SKM-1 (cell line): ENCODE results near the gene GPBP1L1.
"Not testable (repeated sequence)": the region's sequence is repeated elsewhere in the genome, so short reads cannot be mapped to it uniquely, and the experiment has no call there.

Experiments
- DNase-seq: peaks from one replicate; lab custom pipeline; 2025; ENCODE audit not compliant: unreplicated experiment; lab: John Stamatoyannopoulos, UW

GPBP1L1 gene

DNA sequence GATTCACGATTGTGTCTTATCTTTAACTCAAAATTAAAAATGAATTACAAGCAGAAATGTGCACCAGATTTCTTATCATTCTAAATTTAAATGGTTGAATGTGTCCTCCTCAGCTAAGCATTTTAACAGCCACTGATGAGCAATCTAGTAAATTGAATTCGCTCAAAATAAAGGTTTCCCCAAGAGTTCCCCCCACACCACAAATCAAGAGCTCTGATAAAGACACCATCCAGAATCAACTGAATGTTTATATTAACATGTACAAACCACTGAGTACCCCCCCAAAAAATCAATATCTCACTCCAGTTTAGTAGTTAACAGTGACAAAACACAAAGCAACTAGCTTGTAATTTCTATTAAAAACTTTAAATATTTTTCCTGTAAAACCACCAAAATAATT, 1.9 kb downstream of the GPBP1L1 start:
- DNase-seq: no peak

DNA sequence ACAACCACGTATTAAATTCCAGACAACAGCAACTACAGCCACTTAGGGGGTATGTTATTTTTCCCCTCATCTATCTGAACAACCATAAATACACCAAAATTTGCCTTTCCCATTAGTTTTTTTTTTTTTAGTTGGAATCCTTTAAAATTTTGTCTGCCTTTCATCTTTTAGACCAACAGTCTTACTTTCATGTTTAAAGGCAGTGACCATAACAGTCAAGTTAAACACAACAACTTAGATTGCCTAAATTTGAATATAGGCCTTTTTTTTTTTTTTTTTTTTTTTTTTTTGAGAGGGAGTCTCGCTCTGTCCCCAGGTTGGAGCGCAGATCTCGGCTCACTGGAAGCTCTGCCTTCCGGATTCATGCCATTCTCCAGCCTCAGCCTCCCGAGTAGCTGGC, 3.4 kb downstream of the GPBP1L1 start:
- no peak for DNase-seq

DNA sequence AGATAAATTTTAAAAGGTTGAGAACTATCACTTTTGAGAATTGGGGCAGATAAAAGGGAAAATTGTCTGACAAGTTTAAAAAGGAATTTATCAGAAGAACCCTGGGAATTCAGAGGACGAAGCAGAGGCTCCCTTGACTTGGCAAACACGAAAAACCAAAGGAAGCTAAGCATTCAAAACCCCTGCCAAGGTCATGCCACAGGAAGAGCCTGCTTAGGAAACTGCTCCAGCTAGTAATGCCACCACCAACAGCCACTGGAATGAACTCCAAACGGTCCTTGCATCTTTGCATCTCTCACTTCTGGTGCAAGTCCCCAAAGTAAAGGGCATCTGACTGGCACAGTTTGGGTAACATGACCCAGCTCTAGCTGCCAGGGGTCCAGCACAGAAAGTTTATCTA, 7.2 kb downstream of the GPBP1L1 start:
- DNase-seq: no peak

DNA sequence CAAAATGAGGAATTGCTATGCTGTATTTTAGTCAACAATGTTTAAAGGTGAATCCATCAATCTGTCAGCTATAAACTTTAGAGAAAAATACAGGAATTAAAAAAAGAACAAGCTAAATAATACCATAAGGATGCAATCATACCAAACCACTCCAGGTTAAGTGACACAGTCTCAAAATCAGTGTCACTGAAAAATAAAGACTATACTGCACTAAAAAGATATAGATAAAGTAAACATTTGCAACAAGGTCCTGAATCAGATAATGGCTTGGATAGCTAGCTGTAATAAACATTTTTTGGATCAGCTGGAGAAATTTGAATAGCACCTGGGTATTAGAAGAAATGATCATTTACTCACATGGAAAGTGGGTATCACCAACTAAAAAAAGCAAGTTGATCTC, 7.8 kb downstream of the GPBP1L1 start:
- DNase-seq: no peak

DNA sequence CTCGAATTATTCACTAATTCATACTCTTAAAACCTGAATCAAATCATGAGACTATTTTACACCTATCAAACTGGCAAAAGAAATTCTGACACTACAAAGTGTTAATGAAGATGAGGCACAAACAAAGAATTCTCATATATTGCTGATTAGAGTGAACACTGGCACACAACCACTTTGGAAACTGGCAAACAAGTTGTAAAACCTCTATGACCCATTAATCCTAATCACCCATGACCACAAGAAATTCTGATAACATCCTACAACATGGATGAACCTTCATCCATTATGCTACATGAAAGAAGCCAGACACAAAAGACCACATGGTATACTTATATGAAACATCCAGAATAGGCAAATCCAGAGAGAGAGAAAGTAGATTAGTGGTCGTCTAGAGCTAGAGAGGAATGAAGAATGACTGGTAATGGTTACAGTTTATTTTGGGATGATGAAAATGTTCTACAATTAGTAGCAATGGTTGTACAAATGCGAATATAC, 8.5 kb downstream of the GPBP1L1 start:
- DNase-seq: no peak

DNA sequence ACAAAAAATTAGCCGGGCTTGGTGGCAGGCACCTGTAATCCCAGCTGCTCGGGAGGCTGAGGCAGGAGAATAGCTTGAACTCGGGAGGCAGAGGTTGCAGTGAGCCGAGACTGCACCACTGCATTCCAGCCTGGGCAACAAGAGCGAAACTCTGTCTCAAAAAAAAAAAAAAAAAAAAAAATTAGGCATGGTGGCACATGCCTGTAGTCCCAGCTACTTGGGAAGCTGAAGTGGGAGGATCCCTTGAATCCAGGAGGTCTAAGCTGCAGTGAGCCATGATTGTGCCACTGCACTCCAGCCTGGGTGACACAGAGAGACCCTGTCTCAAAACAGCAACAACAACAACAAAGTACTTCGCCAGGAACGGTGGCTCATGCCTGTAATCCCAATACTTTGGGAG, 9.8 kb downstream of the GPBP1L1 start:
- DNase-seq: not testable (repeated sequence)

DNA sequence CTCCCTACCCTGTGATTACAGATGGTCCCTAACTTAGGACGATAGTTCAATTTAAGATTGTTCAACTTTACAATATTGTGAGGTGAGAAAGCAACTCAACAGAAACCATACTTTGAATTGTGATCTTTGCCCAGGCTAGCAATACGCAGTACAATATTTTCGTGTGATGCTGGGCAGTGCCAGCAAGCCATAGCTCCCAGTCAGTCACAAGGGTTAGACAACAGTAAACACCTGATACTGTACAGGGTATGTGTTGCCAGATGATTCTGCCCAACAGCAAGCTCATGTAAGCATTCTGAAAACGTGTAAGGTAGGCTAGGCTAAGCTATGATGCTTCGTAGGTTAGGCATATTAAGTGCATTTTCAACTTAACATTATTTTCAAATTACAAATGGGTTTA, 11.9 kb downstream of the GPBP1L1 start:
- DNase-seq: no peak

DNA sequence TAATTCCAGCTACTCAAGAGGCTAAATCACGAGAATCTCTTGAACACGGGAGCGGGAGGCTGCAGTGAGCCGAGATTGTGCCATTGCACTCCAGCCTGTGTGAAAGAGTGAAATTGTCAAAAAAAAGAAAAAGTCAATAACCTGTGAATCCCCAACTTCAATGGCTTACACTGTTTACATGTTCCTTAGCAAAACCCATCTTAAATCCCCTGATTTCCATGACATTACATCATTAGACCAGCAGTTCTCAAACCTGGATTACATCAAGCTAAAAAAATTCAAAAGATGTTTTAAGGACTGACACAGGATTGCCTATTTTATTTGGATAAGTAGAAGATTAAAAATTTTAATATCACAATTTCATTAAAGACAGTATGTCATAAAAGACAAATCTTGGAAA, 12.4 kb downstream of the GPBP1L1 start:
- DNase-seq: no peak

DNA sequence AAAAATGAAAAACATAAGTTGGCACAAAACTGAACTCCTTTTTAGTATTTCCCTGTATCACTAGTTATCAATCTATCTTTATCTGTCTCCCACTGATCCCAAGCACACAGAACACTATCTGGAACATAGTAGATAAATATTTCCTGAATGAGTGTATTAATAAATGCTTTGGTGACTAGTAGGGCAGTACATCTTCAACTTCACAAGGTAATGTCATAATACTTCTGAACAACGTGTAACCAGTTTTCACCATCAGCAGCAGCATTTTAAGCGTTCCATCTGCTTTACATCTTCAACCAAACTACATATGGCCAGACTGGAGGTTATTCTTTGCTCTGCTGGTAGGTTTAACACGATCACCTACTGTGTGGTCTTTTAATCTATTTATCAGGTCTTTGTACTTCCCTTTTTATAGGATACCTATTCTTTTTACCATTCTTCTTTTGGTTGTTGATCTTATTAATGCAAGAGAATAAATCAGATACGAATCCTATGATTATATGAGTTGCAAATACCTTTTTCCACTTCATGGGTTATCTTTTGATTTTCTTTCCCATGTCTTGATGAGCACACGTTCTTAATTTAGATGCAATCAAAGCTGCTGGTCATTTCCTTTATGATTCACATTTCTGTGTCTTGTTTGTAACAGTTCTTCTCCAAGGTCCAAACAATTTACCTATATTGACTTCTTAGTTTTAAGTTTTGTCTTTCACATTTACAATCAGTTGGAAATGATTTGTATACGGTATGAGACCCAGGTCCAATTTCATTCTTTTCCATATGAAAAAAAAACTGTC, 16.3 kb downstream of the GPBP1L1 start:
- no peak for DNase-seq

DNA sequence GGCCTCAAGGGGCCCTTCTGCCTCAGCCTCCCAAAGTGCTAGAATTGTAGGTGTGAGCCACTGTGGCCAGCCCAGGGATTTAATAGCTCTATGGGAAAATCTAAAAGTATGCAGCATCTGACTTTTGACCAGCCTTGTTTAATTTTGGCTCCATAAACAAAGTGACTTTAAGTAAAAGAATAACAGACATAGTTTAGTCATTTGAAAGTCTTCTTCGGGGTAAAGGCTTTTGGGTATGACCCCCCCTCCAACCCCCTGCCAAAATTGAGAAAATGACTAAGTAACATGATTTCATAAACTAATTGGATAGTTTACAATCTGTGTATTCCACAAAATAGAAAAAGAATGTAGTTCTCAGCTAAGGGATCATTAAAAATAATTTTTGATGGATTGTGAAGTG, 17.0 kb downstream of the GPBP1L1 start:
- DNase-seq: no peak

DNA sequence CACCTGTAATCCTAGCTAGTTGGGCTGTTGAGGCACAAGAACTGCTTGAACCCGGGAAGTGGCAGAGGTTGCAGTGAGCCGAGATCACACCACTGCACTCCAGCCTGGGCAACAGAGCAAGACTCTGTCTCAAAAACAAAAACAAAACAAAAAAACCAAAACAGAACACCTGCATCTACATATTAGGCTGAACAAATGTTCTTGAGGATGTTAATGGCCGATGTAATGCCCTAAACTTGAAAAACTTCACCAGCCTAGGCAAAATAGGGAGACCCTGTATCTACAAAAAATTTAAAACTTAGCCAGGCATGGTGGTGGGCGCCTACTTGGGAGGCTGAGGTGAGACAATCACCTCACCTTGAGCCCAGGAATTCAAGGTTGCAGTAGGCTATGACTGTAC, 17.8 kb downstream of the GPBP1L1 start:
- DNase-seq: no peak

DNA sequence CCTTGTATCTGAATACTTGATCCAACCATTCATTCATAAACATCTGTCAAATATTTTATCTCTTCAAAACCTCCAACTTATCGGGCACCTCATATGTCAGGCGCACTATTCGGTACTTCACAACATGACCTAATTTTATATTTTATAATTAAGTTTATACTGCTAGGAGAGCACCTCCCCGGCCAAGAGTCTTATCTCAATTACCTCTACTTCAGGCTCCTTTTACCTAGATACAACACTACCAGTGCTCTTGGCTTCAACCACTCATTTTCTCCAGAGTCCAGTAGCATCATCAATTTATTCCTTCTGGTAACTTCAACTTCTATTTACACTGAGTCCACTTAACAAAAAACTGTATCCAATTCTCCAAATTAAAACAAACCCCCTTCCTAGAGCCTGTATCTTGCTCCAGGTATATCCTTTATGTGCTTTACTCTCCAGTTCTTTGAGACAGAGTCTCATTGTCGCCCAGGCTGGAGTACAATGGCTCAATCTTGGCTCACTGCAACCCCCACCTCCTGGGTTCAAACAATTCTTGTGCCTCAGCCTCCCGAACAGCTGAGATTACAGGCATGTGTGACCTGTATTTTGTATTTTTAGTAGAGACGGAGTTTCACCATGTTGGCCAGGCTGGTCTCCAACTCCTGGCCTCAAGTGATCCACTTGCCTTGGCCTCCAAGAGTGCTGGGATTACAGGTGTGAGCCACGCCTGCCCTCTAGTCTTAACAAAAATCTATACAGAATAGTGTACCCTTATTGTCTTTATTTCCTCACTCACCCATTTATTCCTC, 18.8 kb downstream of the GPBP1L1 start:
- no peak for DNase-seq

DNA sequence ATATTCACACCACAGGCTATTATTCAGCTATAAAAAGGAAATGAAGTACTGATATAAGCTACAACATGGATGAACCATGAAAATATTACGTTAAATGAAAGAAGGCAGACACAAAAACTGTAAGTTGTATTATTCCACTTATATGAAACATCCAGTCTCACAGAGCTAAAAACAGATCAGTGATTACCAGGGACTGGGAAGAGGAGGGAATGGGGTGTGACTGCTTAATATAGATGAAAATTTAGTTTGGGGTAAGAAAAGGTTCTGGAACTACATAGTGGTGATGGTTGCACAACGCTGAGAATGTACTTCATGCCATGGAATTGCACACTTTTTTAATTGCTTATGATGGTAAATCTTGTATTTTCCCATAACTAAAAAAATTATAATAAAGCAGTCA, 19.5 kb downstream of the GPBP1L1 start:
- DNase-seq: no peak

DNA sequence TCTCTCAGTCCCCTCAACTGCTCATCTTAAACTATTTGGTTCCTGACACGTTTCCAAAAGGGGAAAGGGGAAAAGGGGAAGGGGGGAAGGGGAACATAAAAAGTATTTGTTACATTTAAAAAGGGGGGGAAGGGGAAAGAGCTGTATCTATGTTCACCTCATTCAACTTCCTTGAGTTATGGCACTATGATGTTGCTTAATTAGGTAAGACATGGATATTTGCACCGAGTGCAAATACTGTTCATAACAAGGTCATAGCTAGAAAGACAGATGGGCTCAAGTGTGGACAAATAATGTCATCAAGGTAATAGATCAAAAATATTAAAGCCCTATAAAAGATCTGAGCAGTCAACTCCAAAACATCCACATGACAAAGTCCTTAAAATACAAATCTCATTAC, 26.0 kb downstream of the GPBP1L1 start:
- no peak for DNase-seq

DNA sequence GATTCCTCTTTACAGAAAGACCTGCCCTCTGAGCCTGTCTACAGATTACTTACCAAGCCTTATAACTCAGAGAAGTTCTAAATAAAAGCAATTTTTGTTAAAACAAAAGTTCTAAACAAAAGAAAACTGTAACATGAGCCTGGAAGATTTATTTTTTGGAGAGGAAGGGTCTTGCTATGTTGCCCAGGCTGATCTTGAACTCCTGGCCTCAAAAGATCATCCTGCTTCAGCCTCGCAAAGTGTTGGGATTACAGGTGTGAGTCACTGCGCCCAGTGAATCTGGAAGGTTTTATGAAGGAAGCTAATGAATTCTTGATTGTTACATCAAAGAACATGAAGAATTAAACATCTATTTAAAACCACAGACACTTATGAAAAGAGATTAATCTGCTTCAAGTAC, 27.1 kb downstream of the GPBP1L1 start:
- DNase-seq: no peak

DNA sequence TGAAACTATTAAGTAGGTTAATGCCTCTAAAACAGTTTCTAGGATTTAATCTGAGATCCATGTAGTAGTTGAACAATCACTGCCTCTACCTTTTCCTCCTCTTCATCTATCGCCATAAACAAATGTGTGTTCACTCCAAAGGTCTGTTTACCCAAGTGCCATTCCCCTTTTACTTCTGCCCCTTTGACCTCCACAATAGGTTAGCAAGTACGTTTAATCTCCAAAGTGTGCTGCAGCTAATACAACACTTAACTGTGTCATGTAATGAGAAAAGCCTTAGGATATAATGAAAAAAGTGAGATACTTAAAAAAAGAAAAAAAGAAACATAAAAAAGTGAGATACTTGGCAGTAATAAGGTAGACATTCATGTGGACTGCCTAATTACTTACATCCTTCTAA, 28.2 kb downstream of the GPBP1L1 start:
- DNase-seq: no peak

DNA sequence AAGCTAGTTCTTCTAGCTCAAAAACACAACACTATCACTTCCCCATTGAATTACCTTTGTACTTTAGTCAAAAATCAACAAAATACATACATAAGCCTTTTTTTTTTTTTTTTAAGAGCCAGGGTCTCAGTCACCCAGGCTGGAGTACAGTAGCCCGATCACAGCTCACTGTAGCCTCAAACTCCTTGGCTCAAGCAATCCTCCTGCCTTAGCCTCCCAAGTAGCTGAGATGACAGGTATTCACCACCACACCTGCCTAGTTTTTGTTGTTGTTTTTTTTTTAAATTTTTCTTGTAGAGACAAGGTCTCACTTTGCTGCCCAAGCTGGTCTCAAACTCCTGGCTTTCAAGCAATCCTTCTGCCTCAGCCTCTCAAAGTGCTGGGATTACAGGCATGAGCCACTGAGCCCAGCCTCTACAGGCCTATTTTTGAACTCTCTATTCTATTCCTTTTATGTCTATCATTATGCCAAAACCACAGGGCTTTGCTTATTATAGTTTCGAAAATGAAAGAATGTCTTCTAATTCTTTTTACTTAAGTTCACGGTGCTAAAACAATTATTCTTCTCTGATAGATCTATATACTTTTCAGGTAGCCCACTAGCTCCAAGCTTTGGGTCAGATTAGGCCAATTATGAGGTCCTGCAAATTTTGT, 29.6 kb downstream of the GPBP1L1 start:
- no peak for DNase-seq

DNA sequence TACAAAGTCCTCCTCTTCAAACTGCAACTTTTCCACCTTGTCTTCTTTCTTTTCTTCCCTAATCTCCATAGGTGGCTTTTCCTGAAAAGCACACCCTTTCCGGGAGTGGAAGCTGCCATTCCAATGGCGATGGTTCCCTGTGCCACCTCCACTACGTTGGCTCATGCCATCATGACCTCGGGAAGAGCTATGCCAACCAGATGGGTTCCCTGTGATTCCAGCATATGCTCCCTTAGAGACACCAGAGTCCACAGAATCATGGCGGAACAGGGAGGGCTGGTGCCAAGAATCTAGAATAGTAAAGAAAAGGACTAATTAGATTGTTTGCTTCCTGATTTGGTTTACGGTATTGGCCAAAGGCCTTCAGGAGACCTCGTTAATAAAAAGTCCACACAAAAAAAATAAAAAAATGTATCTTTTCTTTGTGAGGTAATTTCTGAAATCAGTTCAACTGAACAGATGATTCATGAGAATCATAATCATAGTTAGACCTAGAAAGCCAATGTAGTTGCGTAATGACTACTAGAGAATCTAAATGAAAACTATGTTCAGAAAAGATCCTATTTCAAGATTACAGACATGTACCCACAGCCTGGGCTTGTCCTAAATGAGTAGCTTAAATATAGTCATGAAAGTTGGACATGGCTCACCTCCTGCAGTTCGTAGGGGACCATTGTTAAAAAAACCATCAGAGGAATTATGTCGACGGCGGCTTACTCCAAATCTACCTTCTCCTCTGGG, 31.6 kb downstream of the GPBP1L1 start:
- no peak for DNase-seq

DNA sequence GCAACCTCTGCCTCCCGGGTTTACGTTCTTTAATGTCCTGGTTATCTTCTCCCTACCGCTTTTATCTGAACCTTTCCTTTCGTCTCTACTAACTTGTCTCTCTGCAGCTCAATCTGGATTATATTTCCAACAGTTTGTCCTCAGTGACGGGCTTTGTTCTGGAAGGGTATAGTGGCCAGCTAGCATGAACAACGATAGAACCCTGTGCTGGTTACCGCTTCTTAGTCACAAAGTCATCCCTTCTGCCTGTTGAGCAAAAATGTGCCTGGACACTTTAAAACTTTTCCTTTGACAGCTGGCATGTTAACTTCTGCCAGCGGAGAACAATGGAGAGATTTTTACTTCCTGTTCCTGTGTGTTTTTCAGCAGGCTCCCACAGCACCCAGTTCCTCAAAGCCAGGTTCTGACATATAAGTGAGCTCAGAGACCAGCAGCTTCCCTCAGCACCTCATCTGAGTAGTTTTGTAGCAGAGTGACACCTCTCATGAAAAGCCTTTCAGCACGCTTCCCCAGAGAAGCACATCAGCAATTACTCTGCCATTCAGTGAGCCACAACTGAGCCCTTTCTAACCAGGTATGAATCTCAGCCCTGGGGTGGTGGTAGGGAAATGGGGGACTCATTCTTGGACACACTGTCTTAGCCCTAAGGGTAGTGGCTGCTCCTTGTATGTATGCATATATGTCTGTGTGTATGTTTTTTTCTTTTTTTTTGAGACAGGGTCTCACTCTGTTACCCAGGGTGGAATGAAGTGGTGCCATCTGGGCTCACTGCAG, 38.9 kb downstream of the GPBP1L1 start:
- DNase-seq: no peak

DNA sequence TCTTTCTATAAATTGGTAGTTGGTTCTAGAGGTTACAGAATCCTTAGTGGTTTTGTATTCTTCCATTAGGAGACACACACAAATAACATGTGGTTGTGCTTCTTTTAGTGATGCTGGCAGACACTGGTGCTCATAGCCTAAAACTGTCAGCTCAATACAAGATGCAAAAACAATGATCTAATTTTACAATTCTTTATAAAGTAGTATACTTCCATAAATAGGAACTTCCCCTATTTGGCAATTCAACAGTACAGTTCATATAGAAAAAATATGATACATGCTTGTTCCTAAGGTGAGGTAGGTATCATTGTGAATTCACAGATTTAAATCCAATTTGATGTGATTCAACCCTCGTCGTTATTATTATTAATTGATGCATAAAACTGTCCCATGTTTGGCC, 41.7 kb downstream of the GPBP1L1 start:
- DNase-seq: no peak
